CD4-positive, alpha-beta T cell (primary cell): Measurements from ENCODE around the gene HCFC1R1. TPM values are rescaled to one million over a fixed set of nuclear protein-coding genes. Genes with fewer than 3 reads are reported as not detected.

Experiments
- ATAC-seq: fragments of 200-7000 bp; cut with Tn5 transposase; one replicate; pipeline ENCODE4 v1.10.0; 2022; ENCODE audit warnings: mild to moderate bottlenecking; ENCODE audit not compliant: poor library complexity
- CTCF ChIA-PET: fragments of 350-600 bp; sonication (Branson Sonifier 250); formaldehyde crosslinking; loops from one replicate; lab custom pipeline; 2021; ENCODE audit warnings: antibody characterized with exemption, inconsistent platforms; lab: Charles Lee
- POLR2A ChIA-PET: fragments of 350-600 bp; sonication (Branson Sonifier 250); formaldehyde crosslinking; loops from one replicate; lab custom pipeline; 2021; ENCODE audit warnings: antibody characterized with exemption, inconsistent platforms; lab: Charles Lee
- DNase-seq, 14 experiments: peaks; one replicate each; pipeline ENCODE4 v3.0.0-alpha.2; 2013 to 2020; ENCODE audit warnings: mixed read lengths in 2 of 14
- H3K27ac ChIP-seq, 2 donors: one replicate each; pipeline versions ENCODE4 v1.5.1 to v1.7.0; 2013; ENCODE audit warnings: low read length in 2 of 2, low read depth in 1 of 2, mild to moderate bottlenecking in 1 of 2
- H3K27me3 ChIP-seq, 2 experiments: 1 replicate in 1 of 2; 2 replicates in 1 of 2; pipeline versions ENCODE4 v1.6.1 to v1.7.0; 2013; ENCODE audit warnings: low read length in 2 of 2, control low read depth in 1 of 2, mild to moderate bottlenecking in 1 of 2, moderate library complexity in 1 of 2; ENCODE audit not compliant: insufficient read depth in 2 of 2, control insufficient read depth in 1 of 2
- H3K36me3 ChIP-seq: one replicate; pipeline ENCODE4 v1.6.1; 2013; ENCODE audit warnings: low read length, control low read depth; ENCODE audit not compliant: insufficient read depth
- H3K4me1 ChIP-seq: one replicate; pipeline ENCODE4 v1.6.1; 2013; ENCODE audit warnings: low read length, control low read depth; ENCODE audit not compliant: insufficient read depth
- H3K4me3 ChIP-seq: one replicate; pipeline ENCODE4 v1.5.1; 2013; ENCODE audit warnings: mild to moderate bottlenecking, low read length, moderate library complexity
- H3K9me3 ChIP-seq, 2 experiments: 1 replicate in 1 of 2; 2 replicates in 1 of 2; pipeline versions ENCODE4 v1.6.1 to v1.7.0; 2013; ENCODE audit warnings: low read length in 2 of 2, mild to moderate bottlenecking in 2 of 2, control low read depth in 1 of 2, moderate library complexity in 1 of 2; ENCODE audit not compliant: control insufficient read depth in 1 of 2, insufficient read depth in 1 of 2
- H3K27ac Mint-ChIP-seq: one replicate; pipeline ENCODE4 v1.8.0; 2020; ENCODE audit warnings: mixed read lengths
- H3K27me3 Mint-ChIP-seq: one replicate; pipeline ENCODE4 v1.8.0; 2021; ENCODE audit warnings: mixed read lengths
- H3K36me3 Mint-ChIP-seq: one replicate; pipeline ENCODE4 v1.8.0; 2021; ENCODE audit warnings: low read depth, mixed read lengths
- H3K4me1 Mint-ChIP-seq: one replicate; pipeline ENCODE4 v1.8.0; 2021; ENCODE audit warnings: low read depth, mixed read lengths
- H3K4me3 Mint-ChIP-seq: one replicate; pipeline ENCODE4 v1.8.0; 2020; ENCODE audit warnings: mild to moderate bottlenecking, mixed read lengths
- H3K9me3 Mint-ChIP-seq: one replicate; pipeline ENCODE4 v1.8.0; 2020; ENCODE audit warnings: mixed read lengths
- intact Hi-C, 2 experiments: fragments of 100-400 bp; cut with DNase I in 1 of 2; cut with micrococcal nuclease in 1 of 2; formaldehyde crosslinking; loops; one replicate each; pipeline versions ENCODE4 v1.15.1 to v1.9.0; 2023 to 2025; cut with DNase I, micrococcal nuclease
- total RNA-seq, 174 experiments: library from RNA in 2 of 174; stranded (reverse) in 2 of 174; gene quantifications; one replicate each; pipeline ENCODE4 v1.2.3 and lab custom pipeline; 2021 to 2026
- TF ChIP-seq, protein P1 (sequence below): fragments of 200-600 bp; IDR thresholded peaks from one replicate; pipeline ENCODE4 v1.8.0; 2022; ENCODE audit warnings: antibody characterized with exemption, mild to moderate bottlenecking

HCFC1R1 gene
- total RNA-seq, 2 experiments from 2014 or later = 8.9 to 11.0 TPM

DNA sequence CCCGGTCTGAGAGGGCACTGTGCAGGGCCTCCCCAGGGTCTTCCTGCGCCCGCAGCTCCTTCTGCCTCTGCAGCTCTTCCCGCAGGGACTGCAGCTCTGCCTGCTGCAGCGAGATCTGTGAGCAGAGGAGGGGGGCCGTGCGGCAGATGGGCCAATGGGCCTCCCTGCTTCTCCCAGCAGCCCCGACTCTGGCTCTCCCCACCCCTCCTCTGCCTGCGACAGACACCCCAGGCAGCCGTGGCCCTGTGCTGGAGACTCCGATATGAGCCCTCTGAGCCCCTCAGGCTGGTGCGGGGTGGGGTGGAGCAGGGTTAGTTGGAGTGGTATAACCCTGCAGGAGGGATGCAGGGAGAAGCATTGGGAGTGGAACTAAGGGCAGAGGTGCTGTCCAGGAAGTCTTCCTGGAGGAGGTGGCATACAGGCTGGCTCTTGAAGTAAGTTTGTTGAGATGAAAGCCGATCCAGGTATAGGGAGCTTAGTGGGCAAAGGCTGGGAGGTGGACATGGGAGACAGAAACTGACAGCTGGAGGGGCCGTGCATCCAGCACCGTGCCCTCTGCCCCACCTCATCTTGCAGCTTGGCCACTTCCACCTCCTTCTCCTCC is 5.1 kb upstream of the HCFC1R1 start:
- no peak overlapping the region for H3K27ac Mint-ChIP-seq

DNA sequence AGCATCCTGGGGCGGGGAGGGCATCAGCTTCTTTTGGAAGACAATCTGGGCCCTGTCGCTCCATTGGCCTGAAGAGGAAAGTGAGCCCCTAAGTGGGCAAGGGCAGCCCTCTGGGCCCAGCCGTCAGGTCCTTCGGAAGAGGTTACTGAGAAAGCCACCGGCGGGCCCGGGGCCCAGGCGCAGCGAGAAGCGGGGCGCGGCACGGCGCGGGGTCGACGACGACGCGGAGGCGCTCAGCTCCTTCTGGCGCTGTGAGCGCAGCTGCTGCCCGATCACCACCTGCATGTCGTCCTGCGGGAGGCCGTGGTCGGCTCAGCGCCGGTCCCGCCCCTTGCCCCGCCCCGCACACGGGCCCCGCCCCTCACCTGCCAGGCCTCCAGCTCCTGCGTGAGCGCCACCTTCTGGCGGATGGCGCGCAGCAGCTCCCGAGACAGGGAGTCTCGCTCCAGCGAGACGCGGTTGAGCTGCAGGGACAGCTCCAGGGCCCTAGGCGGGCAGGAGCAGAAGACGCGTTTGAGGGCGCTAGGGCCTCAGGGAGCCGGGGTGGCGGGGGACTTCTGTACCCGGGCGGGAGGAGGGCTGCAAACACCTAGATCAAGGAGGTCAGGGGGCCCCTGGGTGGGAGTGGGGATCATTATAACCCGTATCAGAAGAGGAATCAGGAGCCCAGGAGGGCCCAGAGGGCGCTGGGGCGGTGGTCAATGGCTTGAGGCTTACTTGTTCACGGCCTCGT is 4.4 kb upstream of the HCFC1R1 start:
- TF ChIP-seq, protein P1, sequence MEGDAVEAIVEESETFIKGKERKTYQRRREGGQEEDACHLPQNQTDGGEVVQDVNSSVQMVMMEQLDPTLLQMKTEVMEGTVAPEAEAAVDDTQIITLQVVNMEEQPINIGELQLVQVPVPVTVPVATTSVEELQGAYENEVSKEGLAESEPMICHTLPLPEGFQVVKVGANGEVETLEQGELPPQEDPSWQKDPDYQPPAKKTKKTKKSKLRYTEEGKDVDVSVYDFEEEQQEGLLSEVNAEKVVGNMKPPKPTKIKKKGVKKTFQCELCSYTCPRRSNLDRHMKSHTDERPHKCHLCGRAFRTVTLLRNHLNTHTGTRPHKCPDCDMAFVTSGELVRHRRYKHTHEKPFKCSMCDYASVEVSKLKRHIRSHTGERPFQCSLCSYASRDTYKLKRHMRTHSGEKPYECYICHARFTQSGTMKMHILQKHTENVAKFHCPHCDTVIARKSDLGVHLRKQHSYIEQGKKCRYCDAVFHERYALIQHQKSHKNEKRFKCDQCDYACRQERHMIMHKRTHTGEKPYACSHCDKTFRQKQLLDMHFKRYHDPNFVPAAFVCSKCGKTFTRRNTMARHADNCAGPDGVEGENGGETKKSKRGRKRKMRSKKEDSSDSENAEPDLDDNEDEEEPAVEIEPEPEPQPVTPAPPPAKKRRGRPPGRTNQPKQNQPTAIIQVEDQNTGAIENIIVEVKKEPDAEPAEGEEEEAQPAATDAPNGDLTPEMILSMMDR = peak; percentile 84
- no peak overlapping the region for H3K4me3 ChIP-seq
- Mint-ChIP-seq H3K4me1 (peaks cover 35% of the 10 kb centered on the region), H3K27me3 (peaks cover 31% of the 10 kb centered on the region), H3K9me3 (no peaks in the 10 kb centered on the region), H3K4me3 (peak overlapping the region; percentile 78), H3K27ac (no peak overlapping the region), H3K36me3 (peaks cover 22% of the 10 kb centered on the region)
- peaks cover 25 to 34% of the 10 kb centered on the region in 2 experiments for H3K27me3 ChIP-seq
- H3K9me3 ChIP-seq = peaks cover 0 to 9% of the 10 kb centered on the region in 2 experiments
- H3K36me3 ChIP-seq = peaks cover 20% of the 10 kb centered on the region
- peaks cover 56% of the 10 kb centered on the region for H3K4me1 ChIP-seq
- ChIA-PET CTCF (interaction anchor here (0.6 to 9.0 kb wide), 19 partner anchors 8 to 145 kb away, joined by 3 to 181 read pairs (median 4); partner anchors contain the start of genes CLDN6, FLYWCH2, IL32 and PKMYT1), POLR2A (interaction anchor here (0.9 to 4.5 kb wide), 14 partner anchors 8 to 131 kb away, joined by 3 to 24 read pairs (median 6); partner anchors contain the start of genes IL32, PKMYT1, TNFRSF12A and ZNF213)
- intact Hi-C loops = loop anchor here (1.0 to 10.0 kb wide), 3 partner anchors 25 to 427 kb away; no protein-coding TSS in a partner anchor
- ATAC-seq (peak; percentile 42), DNase-seq (peak; percentile 77 to 95 (median 86))
- H3K27ac ChIP-seq = no peak overlapping the region

More for the DNA sequence above, 5.1 kb upstream of the HCFC1R1 start:
- no peak overlapping the region for H3K27ac ChIP-seq
- Mint-ChIP-seq H3K27me3 (peaks cover 37% of the 10 kb centered on the region), H3K4me3 (no peak overlapping the region), H3K9me3 (no peaks in the 10 kb centered on the region), H3K36me3 (peaks cover 22% of the 10 kb centered on the region), H3K4me1 (peaks cover 31% of the 10 kb centered on the region)
- peak in 1 of 14 experiments; percentile 36 for DNase-seq
- no peak for ATAC-seq
- no peak overlapping the region for H3K4me3 ChIP-seq
- TF ChIP-seq, protein P1 = no peak
- intact Hi-C loops = loop anchor here (1.0 to 10.0 kb wide), 3 partner anchors 26 to 426 kb away; no protein-coding TSS in a partner anchor
- ChIA-PET POLR2A (interaction anchor here (1.0 to 4.5 kb wide), 14 partner anchors 8 to 130 kb away, joined by 3 to 24 read pairs (median 7); partner anchors contain the start of genes IL32, TNFRSF12A and ZNF213), CTCF (interaction anchor here (0.6 to 9.0 kb wide), 16 partner anchors 9 to 140 kb away, joined by 3 to 181 read pairs (median 4); partner anchors contain the start of genes CLDN6, IL32, PKMYT1 and TNFRSF12A)
- H3K9me3 ChIP-seq = peaks cover 0 to 9% of the 10 kb centered on the region in 2 experiments
- H3K4me1 ChIP-seq = peaks cover 49% of the 10 kb centered on the region
- H3K36me3 ChIP-seq = peaks cover 20% of the 10 kb centered on the region
- H3K27me3 ChIP-seq = peaks cover 31 to 40% of the 10 kb centered on the region in 2 experiments

DNA sequence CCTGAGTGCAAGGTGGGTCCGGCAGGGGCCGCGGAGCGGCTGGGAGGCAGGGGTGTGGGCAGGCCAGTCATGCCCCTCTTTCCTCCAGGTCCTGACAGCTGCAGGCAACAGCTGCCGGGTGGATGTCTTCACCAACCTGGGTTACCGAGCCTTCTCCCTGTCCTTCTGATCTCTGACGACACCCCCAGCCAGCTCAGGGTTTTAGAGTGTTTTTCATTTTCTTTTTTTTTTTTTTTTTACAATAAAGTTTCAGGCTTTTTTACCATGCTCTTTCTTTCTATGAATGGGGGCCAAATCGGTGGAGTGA is 3.7 kb upstream of the HCFC1R1 start:
- Histone ChIP-seq H3K36me3 (peaks cover 20% of the 10 kb centered on the region), H3K27me3 (peaks cover 18 to 30% of the 10 kb centered on the region in 2 experiments), H3K4me3 (no peak overlapping the region), H3K4me1 (peaks cover 63% of the 10 kb centered on the region), H3K27ac (no peak overlapping the region), H3K9me3 (peaks cover 0 to 4% of the 10 kb centered on the region in 2 experiments)
- DNase-seq (peak in 1 of 14 experiments; percentile 46), ATAC-seq (no peak)
- Mint-ChIP-seq H3K4me1 (peaks cover 42% of the 10 kb centered on the region), H3K27ac (no peak overlapping the region), H3K9me3 (no peaks in the 10 kb centered on the region), H3K27me3 (peaks cover 24% of the 10 kb centered on the region), H3K36me3 (peaks cover 22% of the 10 kb centered on the region), H3K4me3 (no peak overlapping the region)
- TF ChIP-seq, protein P1 = no peak
- ChIA-PET POLR2A (interaction anchor here (0.9 to 2.0 kb wide), 9 partner anchors 20 to 131 kb away, joined by 3 to 20 read pairs (median 8); partner anchors contain the start of genes IL32, PKMYT1 and ZNF213), CTCF (interaction anchor here (0.8 to 9.0 kb wide), 12 partner anchors 9 to 144 kb away, joined by 3 to 181 read pairs (median 4); partner anchors contain the start of genes CLDN6, FLYWCH2, PKMYT1 and ZNF213)
- intact Hi-C loops = loop anchor here in 1 of 2 experiments (10.0 kb wide), 1 partner anchor 427 kb away; no protein-coding TSS in a partner anchor
